HEK293 (cell line): ENCODE results near the gene OGFOD1.

Source experiments
- CTCF ChIA-PET: fragments of 350-600 bp; formaldehyde crosslinking; extraction: SDS; loops from one replicate; lab custom pipeline; 2021; ENCODE audit warnings: antibody characterized with exemption; lab: Yijun Ruan, JAX
- POLR2A ChIA-PET: fragments of 300-600 bp; formaldehyde crosslinking; extraction: SDS; loops from one replicate; lab custom pipeline; 2020; ENCODE audit warnings: antibody characterized with exemption, inconsistent platforms; lab: Yijun Ruan, JAX
- H3K27ac ChIP-seq: fragments of 200-500 bp; sonication (Bioruptor generic); 2 replicates; pipeline ENCODE4 v1.5.1; 2014; ENCODE audit warnings: low read depth, low read length, control low read depth, inconsistent platforms; ENCODE audit errors: extremely low read depth
- H3K36me3 ChIP-seq, 2 experiments: fragments of 200-500 bp in 1 of 2; sonication (Bioruptor generic) in 1 of 2; 1 replicate in 1 of 2; 2 replicates in 1 of 2; pipeline ENCODE4 v1.5.1; 2014 to 2017; ENCODE audit warnings: inconsistent platforms in 2 of 2, low read length in 2 of 2; ENCODE audit not compliant: control insufficient read depth in 2 of 2, insufficient read depth in 1 of 2
- H3K4me1 ChIP-seq: fragments of 200-500 bp; sonication (Bioruptor generic); 2 replicates; pipeline ENCODE4 v1.5.1; 2014; ENCODE audit warnings: mild to moderate bottlenecking, low read length, inconsistent platforms; ENCODE audit not compliant: control insufficient read depth, insufficient read depth
- H3K4me3 ChIP-seq: 2 replicates; pipeline ENCODE4 v1.5.1; 2011; ENCODE audit warnings: low read depth, mild to moderate bottlenecking, control low read depth, low read length, moderate library complexity
- H3K9me3 ChIP-seq: fragments of 200-500 bp; sonication (Bioruptor generic); 2 replicates; pipeline ENCODE4 v1.5.1; 2014; ENCODE audit warnings: low read depth, low read length, inconsistent platforms; ENCODE audit not compliant: control insufficient read depth, insufficient read depth
- GLI4 ChIP-seq: fragments of 450-650 bp; formaldehyde crosslinking; IDR thresholded peaks from 2 replicates; pipeline ENCODE4 v1.5.1; 2016; ENCODE audit warnings: missing biosample characterization, missing genetic modification characterization
- YY2 ChIP-seq: fragments of 450-650 bp; formaldehyde crosslinking; IDR thresholded peaks from 2 replicates; pipeline ENCODE4 v1.5.1; 2016; ENCODE audit warnings: missing biosample characterization, missing genetic modification characterization
- ZBTB21 ChIP-seq: fragments of 450-650 bp; formaldehyde crosslinking; IDR thresholded peaks from 2 replicates; pipeline ENCODE4 v1.5.1; 2017; ENCODE audit warnings: missing biosample characterization, missing genetic modification characterization
- ZIC2 ChIP-seq: fragments of 450-650 bp; formaldehyde crosslinking; IDR thresholded peaks from 2 replicates; pipeline ENCODE4 v1.5.1; 2016; ENCODE audit warnings: missing biosample characterization, missing genetic modification characterization
- ZNF174 ChIP-seq: fragments of 450-650 bp; formaldehyde crosslinking; IDR thresholded peaks from 2 replicates; pipeline ENCODE4 v1.5.0; 2017; ENCODE audit warnings: missing biosample characterization, mild to moderate bottlenecking, missing genetic modification characterization
- ZNF292 ChIP-seq: fragments of 450-650 bp; formaldehyde crosslinking; IDR thresholded peaks from 2 replicates; pipeline ENCODE4 v1.5.1; 2016; ENCODE audit warnings: low read depth, missing biosample characterization, missing genetic modification characterization, borderline replicate concordance
- ZNF324 ChIP-seq: fragments of 450-650 bp; formaldehyde crosslinking; IDR thresholded peaks from 2 replicates; pipeline ENCODE4 v1.5.1; 2016; ENCODE audit warnings: missing biosample characterization, missing genetic modification characterization
- ZNF362 ChIP-seq: fragments of 450-650 bp; formaldehyde crosslinking; IDR thresholded peaks from 2 replicates; pipeline ENCODE4 v1.5.1; 2016; ENCODE audit warnings: missing biosample characterization, missing genetic modification characterization
- ZNF426 ChIP-seq: fragments of 450-650 bp; formaldehyde crosslinking; IDR thresholded peaks from 2 replicates; pipeline ENCODE4 v1.5.1; 2017; ENCODE audit warnings: missing biosample characterization, missing genetic modification characterization, mild to moderate bottlenecking, inconsistent platforms, moderate library complexity
- ZNF510 ChIP-seq: fragments of 450-650 bp; formaldehyde crosslinking; IDR thresholded peaks from 2 replicates; pipeline ENCODE4 v1.5.1; 2018; ENCODE audit warnings: mild to moderate bottlenecking, missing genetic modification characterization, missing biosample characterization; ENCODE audit not compliant: insufficient replicate concordance
- ZNF518A ChIP-seq: fragments of 450-650 bp; formaldehyde crosslinking; conservative IDR thresholded peaks from 2 replicates; pipeline ENCODE4 v1.5.1; 2016; ENCODE audit warnings: low read depth, missing biosample characterization, missing genetic modification characterization
- ZNF585B ChIP-seq: fragments of 450-650 bp; formaldehyde crosslinking; IDR thresholded peaks from 2 replicates; pipeline ENCODE4 v1.5.1; 2016; ENCODE audit warnings: missing biosample characterization, missing genetic modification characterization
- ZNF629 ChIP-seq: fragments of 450-650 bp; formaldehyde crosslinking; IDR thresholded peaks from 2 replicates; pipeline ENCODE4 v1.5.1; 2017; ENCODE audit warnings: missing biosample characterization, missing genetic modification characterization
- ZNF677 ChIP-seq: fragments of 450-650 bp; IDR thresholded peaks from 2 replicates; pipeline ENCODE4 v1.5.0; 2018; ENCODE audit warnings: missing biosample characterization, mild to moderate bottlenecking, missing genetic modification characterization, moderate library complexity
- ZNF785 ChIP-seq: fragments of 450-650 bp; formaldehyde crosslinking; IDR thresholded peaks from 2 replicates; pipeline ENCODE4 v1.5.1; 2016; ENCODE audit warnings: missing biosample characterization, missing genetic modification characterization
- TF ChIP-seq, protein P1 (sequence below): fragments of 450-650 bp; formaldehyde crosslinking; IDR thresholded peaks from 2 replicates; pipeline ENCODE4 v1.5.1; 2016; ENCODE audit warnings: missing biosample characterization, missing genetic modification characterization, borderline replicate concordance
- TF ChIP-seq, protein P2 (sequence below): fragments of 450-650 bp; formaldehyde crosslinking; IDR thresholded peaks from 2 replicates; pipeline ENCODE4 v1.5.1; 2016; ENCODE audit warnings: missing biosample characterization, missing genetic modification characterization

Gene OGFOD1

DNA sequence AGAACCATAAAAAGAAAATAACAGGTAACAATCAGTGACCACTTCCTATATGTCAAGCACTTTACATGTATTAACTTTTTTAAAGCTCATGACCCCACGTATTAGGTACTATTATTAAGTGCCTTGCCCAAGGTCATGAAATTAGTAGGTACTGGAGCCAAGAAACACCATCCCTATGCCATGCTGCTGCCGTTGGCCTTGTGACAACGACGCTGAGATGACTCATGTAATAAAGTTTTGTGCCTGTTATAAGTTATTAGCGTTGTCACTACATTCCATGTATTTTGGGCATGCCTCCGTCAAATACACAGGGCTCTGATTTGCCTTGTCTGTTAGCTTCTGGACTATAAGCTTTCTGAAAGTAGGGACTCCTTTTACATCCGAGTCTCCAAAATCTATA is 67.1 kb downstream of the OGFOD1 start:
- ChIA-PET CTCF (interaction anchor here (0.5 to 1.4 kb wide), 5 partner anchors 16 to 203 kb away, joined by 3 to 5 read pairs (median 3); no protein-coding TSS in a partner anchor), POLR2A (interaction anchor here (0.7 kb wide), 1 partner anchor 333 kb away, joined by 3 read pairs; no protein-coding TSS in a partner anchor)
- no peaks in the 10 kb centered on the region for H3K9me3 ChIP-seq
- H3K4me3 ChIP-seq, result no peak overlapping the region
- H3K27ac ChIP-seq, result no peak overlapping the region
- no peak for TF ChIP-seq ZNF292
- no peak for TF ChIP-seq ZNF362 (tag by site-specific recombination)
- no peak for TF ChIP-seq ZBTB21 (tag by site-specific recombination)
- no peak for TF ChIP-seq ZNF785
- TF ChIP-seq ZNF324 (tag by site-specific recombination), result no peak
- TF ChIP-seq ZNF585B, result no peak
- TF ChIP-seq ZNF629 (tag by site-specific recombination), result 0 out of 2 replicates have a peak, but pooled peaks have one; percentile 25
- TF ChIP-seq, protein P1, sequence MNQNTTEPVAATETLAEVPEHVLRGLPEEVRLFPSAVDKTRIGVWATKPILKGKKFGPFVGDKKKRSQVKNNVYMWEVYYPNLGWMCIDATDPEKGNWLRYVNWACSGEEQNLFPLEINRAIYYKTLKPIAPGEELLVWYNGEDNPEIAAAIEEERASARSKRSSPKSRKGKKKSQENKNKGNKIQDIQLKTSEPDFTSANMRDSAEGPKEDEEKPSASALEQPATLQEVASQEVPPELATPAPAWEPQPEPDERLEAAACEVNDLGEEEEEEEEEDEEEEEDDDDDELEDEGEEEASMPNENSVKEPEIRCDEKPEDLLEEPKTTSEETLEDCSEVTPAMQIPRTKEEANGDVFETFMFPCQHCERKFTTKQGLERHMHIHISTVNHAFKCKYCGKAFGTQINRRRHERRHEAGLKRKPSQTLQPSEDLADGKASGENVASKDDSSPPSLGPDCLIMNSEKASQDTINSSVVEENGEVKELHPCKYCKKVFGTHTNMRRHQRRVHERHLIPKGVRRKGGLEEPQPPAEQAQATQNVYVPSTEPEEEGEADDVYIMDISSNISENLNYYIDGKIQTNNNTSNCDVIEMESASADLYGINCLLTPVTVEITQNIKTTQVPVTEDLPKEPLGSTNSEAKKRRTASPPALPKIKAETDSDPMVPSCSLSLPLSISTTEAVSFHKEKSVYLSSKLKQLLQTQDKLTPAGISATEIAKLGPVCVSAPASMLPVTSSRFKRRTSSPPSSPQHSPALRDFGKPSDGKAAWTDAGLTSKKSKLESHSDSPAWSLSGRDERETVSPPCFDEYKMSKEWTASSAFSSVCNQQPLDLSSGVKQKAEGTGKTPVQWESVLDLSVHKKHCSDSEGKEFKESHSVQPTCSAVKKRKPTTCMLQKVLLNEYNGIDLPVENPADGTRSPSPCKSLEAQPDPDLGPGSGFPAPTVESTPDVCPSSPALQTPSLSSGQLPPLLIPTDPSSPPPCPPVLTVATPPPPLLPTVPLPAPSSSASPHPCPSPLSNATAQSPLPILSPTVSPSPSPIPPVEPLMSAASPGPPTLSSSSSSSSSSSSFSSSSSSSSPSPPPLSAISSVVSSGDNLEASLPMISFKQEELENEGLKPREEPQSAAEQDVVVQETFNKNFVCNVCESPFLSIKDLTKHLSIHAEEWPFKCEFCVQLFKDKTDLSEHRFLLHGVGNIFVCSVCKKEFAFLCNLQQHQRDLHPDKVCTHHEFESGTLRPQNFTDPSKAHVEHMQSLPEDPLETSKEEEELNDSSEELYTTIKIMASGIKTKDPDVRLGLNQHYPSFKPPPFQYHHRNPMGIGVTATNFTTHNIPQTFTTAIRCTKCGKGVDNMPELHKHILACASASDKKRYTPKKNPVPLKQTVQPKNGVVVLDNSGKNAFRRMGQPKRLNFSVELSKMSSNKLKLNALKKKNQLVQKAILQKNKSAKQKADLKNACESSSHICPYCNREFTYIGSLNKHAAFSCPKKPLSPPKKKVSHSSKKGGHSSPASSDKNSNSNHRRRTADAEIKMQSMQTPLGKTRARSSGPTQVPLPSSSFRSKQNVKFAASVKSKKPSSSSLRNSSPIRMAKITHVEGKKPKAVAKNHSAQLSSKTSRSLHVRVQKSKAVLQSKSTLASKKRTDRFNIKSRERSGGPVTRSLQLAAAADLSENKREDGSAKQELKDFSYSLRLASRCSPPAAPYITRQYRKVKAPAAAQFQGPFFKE (tag by site-specific recombination), result no peak
- H3K36me3 ChIP-seq, result no peaks in the 10 kb centered on the region
- 0 out of 2 replicates have a peak, but pooled peaks cover 2% of the 10 kb centered on the region for H3K4me1 ChIP-seq

GRCh38 chr16:56519459-56520250 is 68.3 kb downstream of the OGFOD1 start, which contains the start of gene BBS2:
BBS2 (minus strand) TSS chr16:56520024; CDS start chr16:56519862, 162 bp downstream.
- H3K9me3 ChIP-seq, result no peaks in the 10 kb centered on the region
- no peaks in the 10 kb centered on the region for H3K36me3 ChIP-seq
- peak within 1 kb of the TSS; percentile 82 for H3K4me3 ChIP-seq
- POLR2A ChIA-PET, result interaction anchor here (0.5 to 0.7 kb wide), 2 partner anchors 69 to 1288 kb away, joined by 3 to 6 read pairs; partner anchors contain the start of genes NUDT21 and OGFOD1
- H3K4me1 ChIP-seq, result 0 out of 2 replicates have a peak, but pooled peaks cover 2% of the 10 kb centered on the region
- H3K27ac ChIP-seq, result peak within 1 kb of the TSS; percentile 84
- CTCF ChIA-PET, result interaction anchor here (0.7 kb wide), 3 partner anchors 14 to 218 kb away, joined by 3 read pairs; no protein-coding TSS in a partner anchor
- no peak for TF ChIP-seq ZNF510 (tag by site-specific recombination)
- peak; percentile 72 for TF ChIP-seq YY2 (tag by site-specific recombination)
- TF ChIP-seq GLI4 (tag by site-specific recombination), result no peak
- no peak for TF ChIP-seq ZNF677 (tag by site-specific recombination)
- TF ChIP-seq ZNF174 (tag by site-specific recombination), result no peak
- peak; percentile 17; the same call in 1 of the 2 replicates for TF ChIP-seq ZNF629 (tag by site-specific recombination)
- no peak for TF ChIP-seq ZNF426 (tag by site-specific recombination)
- no peak for TF ChIP-seq ZNF518A
- peak; percentile 43 for TF ChIP-seq ZIC2
- TF ChIP-seq, protein P2, sequence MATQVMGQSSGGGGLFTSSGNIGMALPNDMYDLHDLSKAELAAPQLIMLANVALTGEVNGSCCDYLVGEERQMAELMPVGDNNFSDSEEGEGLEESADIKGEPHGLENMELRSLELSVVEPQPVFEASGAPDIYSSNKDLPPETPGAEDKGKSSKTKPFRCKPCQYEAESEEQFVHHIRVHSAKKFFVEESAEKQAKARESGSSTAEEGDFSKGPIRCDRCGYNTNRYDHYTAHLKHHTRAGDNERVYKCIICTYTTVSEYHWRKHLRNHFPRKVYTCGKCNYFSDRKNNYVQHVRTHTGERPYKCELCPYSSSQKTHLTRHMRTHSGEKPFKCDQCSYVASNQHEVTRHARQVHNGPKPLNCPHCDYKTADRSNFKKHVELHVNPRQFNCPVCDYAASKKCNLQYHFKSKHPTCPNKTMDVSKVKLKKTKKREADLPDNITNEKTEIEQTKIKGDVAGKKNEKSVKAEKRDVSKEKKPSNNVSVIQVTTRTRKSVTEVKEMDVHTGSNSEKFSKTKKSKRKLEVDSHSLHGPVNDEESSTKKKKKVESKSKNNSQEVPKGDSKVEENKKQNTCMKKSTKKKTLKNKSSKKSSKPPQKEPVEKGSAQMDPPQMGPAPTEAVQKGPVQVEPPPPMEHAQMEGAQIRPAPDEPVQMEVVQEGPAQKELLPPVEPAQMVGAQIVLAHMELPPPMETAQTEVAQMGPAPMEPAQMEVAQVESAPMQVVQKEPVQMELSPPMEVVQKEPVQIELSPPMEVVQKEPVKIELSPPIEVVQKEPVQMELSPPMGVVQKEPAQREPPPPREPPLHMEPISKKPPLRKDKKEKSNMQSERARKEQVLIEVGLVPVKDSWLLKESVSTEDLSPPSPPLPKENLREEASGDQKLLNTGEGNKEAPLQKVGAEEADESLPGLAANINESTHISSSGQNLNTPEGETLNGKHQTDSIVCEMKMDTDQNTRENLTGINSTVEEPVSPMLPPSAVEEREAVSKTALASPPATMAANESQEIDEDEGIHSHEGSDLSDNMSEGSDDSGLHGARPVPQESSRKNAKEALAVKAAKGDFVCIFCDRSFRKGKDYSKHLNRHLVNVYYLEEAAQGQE (tag by site-specific recombination), result no peak
